Heart left ventricle (tissue), 13 donors: ENCODE data around the gene MUC2.

Source experiments
- POLR2A ChIP-seq, 2 donors: fragments of 450-650 bp; IDR thresholded peaks; one replicate each; pipeline ENCODE4 v1.6.1; 2017; ENCODE audit warnings: antibody characterized with exemption in 2 of 2, mild to moderate bottlenecking in 2 of 2, moderate library complexity in 2 of 2
- TF ChIP-seq, protein P1 (sequence below), 12 donors: fragments of 200-600 bp; sonication (generic) in 4 of 12; IDR thresholded peaks; one replicate each; pipeline versions ENCODE4 v1.5.0 to v1.8.0; 2018 to 2022; ENCODE audit warnings: antibody characterized with exemption in 12 of 12, mild to moderate bottlenecking in 5 of 12
- donor health status: ischemic (EF 13 %, LVEDD 7.1; RV severe dilation, severe dysfunction).
- donor health status: DM: no; HTN: yes; CAD: no.
- donor health status: DM: no; HTN: no; CAD: no.
- donor health status: ischemic (EF 25% LVEDD 6.9; RV normal size, moderate dysfunction).
- donor health status: ischemic (EF 25% LVEDD 5.7; RV mildly dilated, moderate dysfunction).
- donor health status: ischemic (EF 35%, LVEDD 5.7; RV mildly dilated, moderate dysfunction).
- donor health status: nonischemic (EF 11% LVEDD 7.7; RV severe dilation, severe dysfunction).
- donor health status: DM: yes; HTN: yes; CAD: no.
- donor health status: PGD.
- donor health status: ischemic (EF 29% LVEDD 5.4; RV normal size, mild dysfunction).
- donor health status: nonischemic (EF 23%, LVEDD 6.1; RV moderate dilation, normal function).

DNA sequence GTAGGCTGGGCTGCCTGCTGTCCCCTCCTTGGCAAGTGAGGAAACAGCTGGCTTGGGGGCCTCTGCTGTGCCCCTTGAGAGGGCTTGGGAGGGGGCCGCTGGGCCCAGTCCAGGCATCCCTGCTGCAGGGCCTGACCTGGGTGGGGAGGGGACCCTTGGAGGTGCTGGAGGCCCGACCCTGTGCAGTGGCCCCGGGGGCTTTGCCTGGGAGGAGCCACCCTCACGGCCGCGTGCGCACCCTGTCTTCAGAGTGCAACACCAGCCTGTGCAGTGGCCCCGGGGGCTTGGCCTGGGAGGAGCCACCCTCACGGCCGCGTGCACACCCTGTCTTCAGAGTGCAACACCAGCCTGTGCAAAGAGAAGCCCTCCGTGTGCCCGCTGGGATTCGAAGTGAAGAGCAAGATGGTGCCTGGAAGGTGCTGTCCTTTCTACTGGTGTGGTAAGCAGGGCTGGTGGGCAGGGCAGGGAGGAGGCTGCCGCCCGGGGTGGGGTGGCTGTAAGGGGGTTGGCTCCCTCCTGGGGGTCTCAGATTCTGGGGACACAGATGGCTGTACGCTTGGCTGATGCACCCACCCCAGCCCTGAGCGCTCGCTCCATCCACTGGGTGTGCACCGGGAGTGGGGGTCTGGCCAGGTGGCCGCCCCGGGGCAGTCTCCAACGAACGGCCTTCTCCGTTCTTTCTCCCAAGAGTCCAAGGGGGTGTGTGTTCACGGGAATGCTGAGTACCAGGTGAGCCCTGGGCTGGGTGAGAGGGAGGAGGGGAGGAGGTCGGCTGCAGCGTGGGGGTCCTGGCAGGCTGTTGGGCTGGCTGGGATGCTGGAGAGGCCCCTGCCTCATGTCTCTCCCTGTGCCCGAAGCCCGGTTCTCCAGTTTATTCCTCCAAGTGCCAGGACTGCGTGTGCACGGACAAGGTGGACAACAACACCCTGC is 32.9 kb downstream of the MUC2 start:
- TF ChIP-seq POLR2A (IDR thresholded peaks at IDR 0.05) = no peak
- TF ChIP-seq, protein P1, sequence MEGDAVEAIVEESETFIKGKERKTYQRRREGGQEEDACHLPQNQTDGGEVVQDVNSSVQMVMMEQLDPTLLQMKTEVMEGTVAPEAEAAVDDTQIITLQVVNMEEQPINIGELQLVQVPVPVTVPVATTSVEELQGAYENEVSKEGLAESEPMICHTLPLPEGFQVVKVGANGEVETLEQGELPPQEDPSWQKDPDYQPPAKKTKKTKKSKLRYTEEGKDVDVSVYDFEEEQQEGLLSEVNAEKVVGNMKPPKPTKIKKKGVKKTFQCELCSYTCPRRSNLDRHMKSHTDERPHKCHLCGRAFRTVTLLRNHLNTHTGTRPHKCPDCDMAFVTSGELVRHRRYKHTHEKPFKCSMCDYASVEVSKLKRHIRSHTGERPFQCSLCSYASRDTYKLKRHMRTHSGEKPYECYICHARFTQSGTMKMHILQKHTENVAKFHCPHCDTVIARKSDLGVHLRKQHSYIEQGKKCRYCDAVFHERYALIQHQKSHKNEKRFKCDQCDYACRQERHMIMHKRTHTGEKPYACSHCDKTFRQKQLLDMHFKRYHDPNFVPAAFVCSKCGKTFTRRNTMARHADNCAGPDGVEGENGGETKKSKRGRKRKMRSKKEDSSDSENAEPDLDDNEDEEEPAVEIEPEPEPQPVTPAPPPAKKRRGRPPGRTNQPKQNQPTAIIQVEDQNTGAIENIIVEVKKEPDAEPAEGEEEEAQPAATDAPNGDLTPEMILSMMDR (IDR thresholded peaks at IDR 0.05) = no peak
